Umbilical cord (tissue), 2 donors: ENCODE measurements around the gene GRM8. TPM values are rescaled to one million over a fixed set of nuclear protein-coding genes. Genes with fewer than 3 reads are reported as not detected.
A peak's percentile ranks its signal among the peaks of the same experiment; 100 is the strongest.

ENCODE experiments used
- DNase-seq: peaks from one replicate; pipeline ENCODE4 v3.0.0-alpha.2; 2015; ENCODE audit warnings: low spot score
- total RNA-seq: library from RNA; depleted of rRNA; stranded (reverse); fragments of >200 nt; gene quantifications from one replicate; pipeline ENCODE4 v1.2.3, GENCODE V29; 2014; ENCODE audit warnings: low replicate concordance; ENCODE audit not compliant: insufficient read depth

Gene GRM8
- total RNA-seq, 1 donor from 2014 or later = 4.1 TPM

DNA sequence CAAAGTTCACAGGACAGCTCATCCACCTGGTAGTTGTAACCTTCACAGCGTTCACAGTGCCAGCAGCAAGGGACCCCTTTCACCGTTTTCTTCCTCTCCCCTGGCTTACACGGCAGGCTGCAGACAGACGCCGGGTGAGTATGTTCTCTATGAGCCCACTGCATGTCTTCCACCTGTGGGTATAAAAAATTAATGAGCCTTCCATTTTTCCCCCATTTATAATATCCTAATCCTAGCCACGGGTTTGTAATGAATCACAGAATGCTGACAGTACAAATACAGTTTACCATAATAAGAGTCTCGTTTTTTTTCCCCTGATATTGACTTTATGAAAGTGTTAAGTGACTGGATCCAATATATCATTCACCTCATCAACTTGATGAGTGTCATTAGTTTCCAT, 719.0 kb downstream of the GRM8 start:
- DNase-seq = no peak

DNA sequence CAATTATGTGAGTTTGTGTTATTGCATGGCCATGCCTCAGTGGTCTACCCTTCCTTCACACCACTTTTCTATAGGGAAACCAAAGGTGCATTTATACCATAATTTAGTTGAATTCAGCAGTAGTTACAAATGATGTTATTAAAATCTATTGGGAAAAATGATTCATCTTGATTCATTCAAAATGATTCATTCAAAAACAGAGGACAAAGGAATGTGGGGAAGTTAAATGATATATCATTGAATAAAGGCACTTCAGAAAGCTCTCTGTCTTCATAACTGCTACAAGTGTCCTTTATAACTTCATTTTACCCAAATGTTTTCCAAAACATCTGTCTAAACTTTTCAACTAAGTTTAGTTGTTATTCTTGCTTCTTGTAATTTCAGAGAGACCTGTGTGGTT, 722.9 kb downstream of the GRM8 start:
- no peak for DNase-seq

DNA sequence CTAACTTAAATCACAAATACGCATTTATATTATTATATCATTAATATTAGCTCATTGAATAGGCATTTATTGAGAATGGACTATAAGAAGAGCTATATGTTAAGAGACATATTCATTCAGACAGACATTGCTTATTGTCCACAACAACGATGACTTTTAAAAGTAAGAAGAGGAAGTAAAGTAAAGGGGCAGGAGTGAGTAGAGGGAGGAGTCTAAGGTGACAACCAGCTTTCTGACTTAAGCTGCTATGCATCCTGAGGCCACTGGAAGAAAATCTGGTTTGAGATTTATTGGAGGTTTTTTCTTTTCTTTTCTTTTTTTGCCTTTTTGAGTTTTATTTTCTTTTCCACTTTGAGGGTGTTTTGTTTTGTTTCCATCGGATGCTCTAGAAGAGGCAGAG, 723.5 kb downstream of the GRM8 start:
- DNase-seq = no peak

DNA sequence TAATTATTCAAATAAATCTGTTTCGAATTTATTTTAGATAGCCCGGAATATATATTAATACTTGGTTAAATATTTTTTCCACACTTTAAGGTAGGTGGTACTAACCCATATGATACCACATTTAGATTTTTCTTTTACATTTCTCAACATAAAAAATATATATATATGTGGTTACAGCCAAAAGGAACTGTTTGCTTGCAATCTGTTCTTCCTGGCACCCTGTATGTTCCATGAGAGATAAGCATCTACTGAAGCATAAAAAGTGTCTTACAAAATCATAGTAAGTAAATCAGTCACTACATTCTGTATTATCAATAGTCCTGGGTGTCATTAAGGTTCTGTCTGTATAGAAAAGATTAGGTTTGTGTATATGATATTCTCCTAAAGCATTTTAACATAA, 726.8 kb downstream of the GRM8 start:
- DNase-seq = no peak

DNA sequence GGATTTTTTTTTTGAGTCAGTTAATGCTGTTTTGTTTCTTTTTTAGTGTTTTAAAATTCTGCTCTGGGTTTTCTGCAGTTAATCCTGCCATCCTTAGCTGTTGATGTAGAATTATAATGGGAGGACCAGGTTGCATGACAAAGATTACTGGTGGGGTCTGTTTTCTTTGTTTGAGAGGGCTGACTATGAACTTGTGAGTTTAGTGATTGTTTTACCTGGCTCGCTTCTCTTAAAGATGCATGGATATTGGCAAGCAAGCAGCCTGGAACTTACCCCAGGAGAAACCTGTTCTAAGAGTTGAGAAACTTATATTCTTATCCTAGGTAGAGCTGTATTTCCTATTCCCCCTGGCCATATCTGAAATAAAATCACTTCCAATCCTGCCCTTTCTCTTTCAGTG, 727.8 kb downstream of the GRM8 start:
- DNase-seq = no peak

DNA sequence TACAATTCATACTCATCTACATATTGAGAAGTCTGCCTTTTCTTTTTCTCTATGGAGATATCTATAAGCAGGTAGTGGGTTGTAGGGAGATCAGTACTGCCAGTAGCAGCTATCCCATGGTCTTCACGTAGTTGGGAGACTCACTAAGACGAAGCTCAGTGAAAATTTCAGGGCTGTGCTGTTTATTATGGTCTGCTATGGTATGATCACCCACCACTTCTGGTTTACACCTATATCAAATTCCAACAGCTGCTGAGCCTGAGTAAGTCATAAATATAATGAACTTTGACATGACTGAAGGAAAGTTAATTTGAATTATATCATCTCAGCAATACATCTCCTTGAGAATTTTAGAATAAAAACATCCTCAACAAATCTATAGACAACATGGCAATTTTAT, 741.7 kb downstream of the GRM8 start:
- DNase-seq = no peak

DNA sequence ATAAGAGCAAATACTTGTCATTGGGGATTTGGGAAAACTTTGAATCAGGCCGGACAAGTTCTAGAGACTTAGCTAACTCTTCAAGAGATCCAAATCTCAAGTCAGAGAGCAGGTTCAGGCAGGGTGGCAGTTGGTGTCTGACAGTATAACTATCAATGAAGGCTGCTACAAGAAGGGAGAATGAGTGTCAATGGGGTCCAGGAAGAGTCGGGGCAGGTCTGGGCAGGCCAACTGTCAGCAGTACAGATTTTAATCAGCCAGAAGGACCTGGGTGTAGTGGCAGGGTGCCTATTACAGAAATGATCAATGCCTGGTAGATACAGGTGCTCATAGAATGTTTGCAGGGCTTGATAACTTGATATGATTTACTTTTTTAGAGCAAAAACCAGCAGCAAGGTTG, 751.1 kb downstream of the GRM8 start:
- peak; percentile 3 for DNase-seq

DNA sequence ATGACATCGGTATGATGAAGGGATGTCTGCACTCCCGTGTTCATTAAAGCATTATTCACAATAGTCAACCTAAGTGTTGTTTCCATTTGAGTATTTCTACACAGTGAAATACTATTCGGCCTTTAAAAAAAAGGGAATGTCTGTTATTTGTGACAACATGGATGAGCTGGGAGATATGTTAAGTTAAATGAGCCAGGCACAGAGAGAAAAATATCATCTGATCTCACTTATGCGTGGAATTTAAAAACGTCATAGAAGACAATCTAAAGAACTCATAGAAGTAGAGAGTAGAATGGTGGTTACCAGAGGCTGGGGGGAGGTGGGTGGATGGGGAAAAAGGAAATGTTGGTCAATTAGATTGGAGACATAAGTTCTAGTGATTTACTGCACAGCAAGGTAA, 753.3 kb downstream of the GRM8 start:
- DNase-seq = no peak

DNA sequence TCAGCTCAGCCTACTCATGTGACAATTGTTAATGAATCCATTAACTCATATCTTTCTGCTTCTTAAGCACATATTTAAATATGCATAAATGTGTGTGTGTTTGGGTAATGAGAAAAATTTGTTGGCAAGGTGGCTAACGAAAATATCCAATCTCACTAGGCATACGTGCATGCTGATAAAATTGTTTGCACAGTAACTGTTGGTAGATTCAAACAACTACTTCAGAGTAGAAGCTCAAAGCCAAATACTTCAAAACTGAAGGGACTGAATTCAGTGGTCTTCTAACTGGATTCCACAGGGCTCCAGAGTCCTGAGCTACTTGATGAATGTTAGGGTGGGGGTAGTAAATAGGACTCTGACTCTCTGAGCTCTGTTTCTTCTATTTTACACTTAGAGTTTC, 757.0 kb downstream of the GRM8 start:
- no peak for DNase-seq

DNA sequence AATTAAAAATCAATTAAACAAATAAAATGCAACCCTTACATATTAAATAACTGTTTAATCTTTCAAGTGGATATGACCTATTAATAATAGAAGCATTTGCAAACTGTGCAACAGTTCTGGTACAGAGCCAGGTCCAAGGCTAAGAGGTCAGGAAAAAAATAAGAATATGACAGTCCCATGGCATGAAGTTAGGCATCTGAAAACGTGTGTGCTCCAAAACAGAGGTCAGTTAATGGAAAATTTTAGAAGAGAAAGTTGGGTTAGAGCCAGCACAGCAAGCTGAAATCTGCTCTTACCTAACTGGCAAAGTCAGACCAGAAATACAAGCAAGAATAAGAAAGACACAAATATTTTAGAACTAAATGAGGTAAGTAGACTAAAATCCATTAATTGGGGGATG, 757.7 kb downstream of the GRM8 start:
- DNase-seq = no peak

DNA sequence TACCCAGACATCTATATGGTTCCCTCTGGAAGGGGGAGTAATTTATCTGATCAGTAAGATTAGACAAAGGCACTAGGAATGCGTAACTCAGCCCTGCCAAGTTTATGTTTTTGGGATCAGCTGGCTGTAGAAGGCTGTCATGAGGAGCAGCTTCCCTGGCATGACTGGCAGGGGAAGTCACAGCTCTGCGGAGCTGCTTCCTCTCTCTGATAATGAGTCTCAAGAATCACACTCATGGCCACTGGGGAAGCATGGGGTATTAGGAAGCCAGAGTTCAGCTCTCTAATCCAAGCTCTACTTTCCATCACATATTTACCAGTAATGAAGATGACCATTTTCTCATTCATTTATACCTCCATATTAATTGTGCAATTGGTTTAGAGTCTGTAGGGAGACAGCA, 758.9 kb downstream of the GRM8 start:
- DNase-seq = no peak

DNA sequence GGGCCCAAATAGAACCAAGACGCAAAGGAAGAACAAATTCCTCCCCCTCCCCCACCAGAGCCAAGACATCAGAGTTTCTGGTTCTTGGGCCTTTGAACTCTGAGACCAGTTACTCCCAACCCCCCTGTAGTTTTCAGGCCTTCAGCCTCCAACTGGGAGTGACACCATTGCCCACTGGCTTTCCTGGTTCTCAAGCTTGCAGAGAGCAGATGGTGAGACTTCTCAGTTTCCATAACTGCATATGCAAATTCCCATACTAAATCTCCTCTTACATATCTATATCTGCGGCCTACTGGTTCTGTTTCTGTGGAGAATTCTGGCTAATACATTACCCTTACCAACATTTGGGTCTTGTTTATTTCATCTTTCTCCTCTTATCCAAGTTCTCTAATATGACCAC, 762.9 kb downstream of the GRM8 start:
- DNase-seq = no peak

DNA sequence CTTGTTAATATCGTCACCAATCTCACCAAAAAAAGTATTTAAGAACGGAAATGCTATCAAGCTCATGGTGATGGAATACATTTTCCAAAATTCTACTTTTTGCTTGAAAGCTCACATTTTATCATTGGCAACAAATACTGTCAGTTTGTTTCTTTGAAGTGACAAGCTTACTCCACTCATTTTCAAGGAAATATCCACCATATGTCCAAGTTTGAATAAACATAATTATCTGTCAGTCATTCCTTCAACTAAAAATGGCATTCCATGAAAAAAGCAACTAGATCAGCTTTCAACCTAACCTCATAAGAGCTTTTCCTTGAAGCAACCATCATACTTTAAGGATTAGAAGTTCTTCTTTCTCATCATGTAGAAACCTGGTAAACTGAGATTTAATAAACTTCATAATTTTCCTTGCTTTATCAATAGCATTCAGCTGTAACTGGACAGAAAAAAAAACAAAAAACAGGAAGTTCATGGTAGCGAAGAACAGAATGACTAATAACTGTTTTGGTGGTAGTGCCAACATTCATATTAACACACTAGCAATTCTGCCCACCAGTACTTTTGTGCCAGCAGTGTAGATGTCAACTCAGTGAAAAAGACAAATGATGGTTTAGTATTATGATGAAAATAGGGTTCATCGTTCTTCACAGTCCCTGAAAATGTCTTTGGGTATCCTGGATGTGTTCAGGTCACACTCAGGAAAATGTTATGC, 764.9 kb downstream of the GRM8 start:
- DNase-seq = no peak

DNA sequence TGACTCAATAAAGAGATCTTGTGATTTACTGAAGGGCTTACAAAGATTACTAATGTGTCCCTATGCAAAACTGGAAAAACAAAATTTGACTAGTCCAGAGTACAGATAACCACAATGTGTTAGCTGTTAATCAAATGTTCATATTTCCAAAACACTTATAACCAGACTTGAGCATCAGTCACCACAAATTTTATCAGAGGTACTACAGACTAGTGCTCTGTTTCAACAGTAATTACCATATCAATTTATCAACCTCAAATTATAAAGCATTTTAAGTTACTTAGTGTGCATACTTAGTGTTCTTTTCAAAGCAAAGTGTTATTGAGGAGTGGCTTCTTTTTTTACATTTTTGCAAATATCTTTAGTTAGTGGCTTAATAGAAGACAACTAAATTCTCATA, 765.9 kb downstream of the GRM8 start:
- DNase-seq = no peak

DNA sequence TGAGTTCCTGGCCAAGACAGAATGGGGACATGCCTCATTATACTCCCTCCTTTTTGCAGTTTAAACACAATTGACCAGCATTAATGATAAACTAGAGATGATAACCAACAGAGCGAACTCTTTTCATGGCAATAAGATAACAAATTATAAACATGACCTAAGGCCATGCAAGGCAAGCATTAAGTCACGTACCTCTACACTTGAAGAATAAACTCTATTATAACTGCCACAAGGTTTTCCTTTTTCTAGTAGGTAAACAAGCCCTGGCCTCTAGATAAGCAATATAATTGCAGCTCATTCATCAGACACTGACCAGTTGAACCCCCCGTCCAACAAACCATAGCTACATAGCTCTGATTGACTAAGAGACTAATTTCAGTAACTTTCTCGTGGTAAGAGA, 767.0 kb downstream of the GRM8 start:
- no peak for DNase-seq

DNA sequence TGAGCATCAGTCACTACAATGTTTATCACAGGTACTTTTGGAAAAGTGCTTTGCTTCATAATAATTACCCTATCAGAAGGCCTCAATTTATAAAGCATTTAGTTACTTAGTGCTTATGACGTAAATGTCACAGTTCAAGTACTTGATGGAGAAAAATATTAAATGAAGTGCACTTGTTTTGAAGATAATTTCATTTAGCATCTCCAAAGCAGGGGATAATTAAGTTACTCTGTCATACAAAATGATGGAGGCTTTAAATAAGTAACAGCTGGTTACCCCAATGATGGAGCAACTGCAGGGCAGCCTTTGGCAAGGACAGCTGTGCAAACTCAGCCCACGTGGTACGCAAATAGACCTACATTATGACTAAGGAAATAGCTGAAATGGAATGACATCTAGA, 768.8 kb downstream of the GRM8 start:
- DNase-seq = no peak

DNA sequence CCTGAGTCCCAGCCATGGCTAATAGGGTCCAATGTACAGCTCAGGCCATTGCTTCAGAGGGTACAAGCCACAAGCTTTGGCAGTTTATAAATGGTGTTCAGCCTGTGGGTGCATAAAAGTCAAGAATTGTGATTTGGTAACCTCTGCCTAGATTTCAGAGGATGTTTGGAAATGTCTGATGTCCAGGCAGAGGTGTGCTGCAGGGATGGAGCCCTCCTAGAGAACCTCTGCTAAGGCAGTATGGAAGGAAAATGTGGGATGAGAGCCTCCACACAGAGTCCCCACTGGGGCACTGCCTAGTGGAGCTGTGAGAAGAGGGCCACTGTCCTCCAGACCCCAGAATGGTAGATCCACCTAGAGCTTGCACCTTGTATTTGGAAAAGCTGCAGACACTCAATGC, 779.9 kb downstream of the GRM8 start:
- DNase-seq = no peak

DNA sequence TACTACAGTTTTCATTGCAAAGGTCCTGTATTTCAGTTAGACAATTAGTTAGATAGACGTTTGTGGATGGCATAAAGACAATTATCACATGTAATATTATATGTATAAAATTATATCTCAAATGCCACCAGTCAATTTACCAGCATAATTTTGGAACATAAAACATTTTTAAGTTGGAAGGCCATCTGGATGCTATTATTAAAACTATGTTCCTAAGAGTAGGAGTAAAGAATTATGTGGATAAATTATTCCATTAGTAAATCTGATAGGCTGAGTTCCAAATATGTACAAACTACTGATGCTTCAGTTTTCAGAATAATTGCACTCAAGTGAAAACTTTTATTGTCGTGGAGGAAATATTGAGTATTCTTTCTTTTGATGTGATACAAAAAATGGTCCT, 790.3 kb downstream of the GRM8 start:
- no peak for DNase-seq

DNA sequence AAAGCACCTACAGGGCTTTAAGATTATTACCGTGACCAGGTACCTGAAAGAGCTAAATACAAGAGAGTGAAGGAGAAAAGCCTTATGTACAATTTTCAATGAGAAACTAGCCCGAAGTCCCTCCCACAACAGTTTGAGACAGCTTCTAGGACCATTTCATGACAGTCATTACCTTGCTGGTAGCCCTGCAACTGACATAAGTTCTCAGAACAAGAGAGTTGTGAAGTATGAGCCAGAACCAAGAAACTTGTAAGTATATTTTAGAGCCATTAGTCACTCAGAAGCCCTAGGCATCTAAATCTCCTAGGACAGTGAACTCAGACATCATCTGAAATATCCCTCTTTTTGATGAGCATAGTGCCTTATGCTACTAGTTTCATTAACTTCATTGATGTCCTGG, 792.1 kb downstream of the GRM8 start:
- no peak for DNase-seq

DNA sequence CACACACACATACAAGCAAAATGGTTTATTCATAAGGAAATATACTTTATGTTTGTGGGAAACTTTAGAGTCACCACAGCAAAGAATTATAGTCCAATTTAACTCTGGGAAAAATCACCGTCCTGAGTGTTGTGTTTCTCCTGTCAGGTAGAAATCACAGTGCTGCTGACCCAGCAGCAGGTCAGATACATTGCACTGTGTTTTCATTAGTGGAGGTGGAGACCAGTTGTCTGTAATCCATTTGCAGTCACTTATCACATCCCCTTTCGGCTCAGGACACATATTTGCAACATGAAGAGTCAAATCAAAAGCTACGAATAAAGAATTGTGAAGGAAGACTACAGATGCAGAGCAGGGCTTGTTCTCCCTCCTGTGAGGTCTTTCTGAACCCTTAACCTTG, 799.6 kb downstream of the GRM8 start:
- DNase-seq = no peak

DNA sequence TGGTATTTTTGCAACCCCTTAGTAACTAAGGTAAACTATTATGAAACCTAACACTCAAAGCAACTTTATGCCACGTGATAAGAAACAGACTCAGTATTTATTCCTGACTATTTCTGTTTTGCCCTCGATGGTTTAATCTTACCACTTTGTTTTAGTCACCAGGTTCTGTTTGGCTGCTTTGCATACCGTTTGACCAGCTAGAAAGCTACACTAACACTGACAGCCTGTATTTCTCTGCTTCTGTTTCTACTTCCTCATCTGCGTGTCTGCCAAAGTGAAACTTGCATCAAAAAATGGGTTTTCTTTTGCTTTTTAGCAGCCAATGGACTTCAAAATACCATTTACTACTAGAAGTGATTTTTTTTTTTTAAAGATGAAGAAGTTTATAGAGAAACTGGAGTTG, 802.5 kb downstream of the GRM8 start:
- DNase-seq = no peak

DNA sequence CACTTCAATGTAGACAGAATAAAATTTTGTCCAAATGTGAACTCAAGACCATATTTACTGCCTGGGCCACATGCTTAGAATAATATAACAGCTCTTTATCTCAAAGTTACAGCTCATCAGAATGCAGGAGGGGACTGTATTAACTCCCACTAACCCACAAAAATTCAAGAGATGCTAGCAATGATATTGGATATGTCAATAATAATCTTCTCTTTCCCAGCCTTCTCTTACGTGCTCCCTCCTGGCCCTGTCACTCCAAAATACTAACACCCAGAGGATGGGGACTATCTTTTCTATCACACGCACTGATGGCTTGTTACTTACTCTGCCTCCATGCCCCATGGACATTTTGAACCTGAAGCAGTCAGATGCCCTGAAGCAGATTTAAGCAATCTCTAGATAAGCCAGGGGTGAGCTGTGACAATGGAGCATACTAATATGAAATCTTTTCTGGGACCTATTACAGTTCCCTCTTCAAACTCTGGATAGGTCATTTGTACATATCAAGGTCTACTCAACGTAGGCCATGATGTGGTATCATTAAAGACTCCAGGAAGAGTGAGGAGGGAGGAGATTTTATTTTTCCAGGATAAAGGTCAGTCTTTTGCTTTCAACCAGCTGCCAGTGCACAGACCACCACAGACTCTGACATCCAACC, 803.0 kb downstream of the GRM8 start:
- DNase-seq = no peak

DNA sequence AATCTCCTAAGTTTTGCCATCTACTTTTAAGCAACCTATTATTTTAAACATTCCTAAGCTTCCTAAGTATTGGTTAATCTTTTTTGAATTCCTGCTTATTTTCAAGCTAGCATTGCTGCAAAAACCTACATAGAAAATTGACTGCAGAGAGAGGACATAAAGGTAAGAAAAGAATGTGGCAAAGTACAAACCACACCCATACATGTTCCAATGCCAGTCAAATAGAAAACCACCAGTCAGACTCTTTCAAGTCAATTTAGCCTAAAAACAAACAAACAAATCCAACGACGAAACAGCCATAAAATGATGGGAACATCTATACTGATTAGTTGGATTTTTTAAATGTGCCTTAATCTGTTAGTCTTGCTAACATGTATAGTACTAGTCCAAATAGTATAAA, 804.8 kb downstream of the GRM8 start:
- no peak for DNase-seq

DNA sequence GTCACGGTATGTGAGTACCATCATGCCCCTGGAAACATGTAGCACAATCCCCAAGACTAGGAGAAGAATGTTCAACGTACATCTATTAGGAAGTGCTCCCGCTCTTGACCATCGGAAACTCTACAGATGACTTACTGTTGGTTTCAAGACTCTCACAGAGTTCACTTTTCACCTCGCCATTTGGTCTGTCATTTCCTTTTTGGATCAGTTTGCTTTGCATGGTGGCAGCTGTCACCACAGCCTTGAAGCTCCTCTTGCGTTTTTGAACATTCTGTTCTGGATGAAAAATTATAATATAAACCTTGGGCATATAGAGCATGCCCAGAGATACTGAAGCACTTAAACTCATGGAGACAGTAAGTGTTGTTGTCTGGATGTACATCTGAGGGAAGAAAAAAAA, 806.8 kb downstream of the GRM8 start:
- DNase-seq = no peak
